HUES6 (cell line): ENCODE measurements around the gene KCTD15.

Experiments
- H3K27ac ChIP-seq: 2 replicates; pipeline ENCODE4 v1.7.0; 2013; ENCODE audit warnings: low read depth, mild to moderate bottlenecking, low read length, inconsistent platforms
- H3K27me3 ChIP-seq: 2 replicates; pipeline ENCODE4 v1.6.1; 2013; ENCODE audit warnings: low read length; ENCODE audit not compliant: control insufficient read depth, insufficient read depth
- H3K36me3 ChIP-seq: 2 replicates; pipeline ENCODE4 v1.6.1; 2013; ENCODE audit warnings: low read length; ENCODE audit not compliant: control insufficient read depth, insufficient read depth
- H3K4me1 ChIP-seq: 2 replicates; pipeline ENCODE4 v1.6.1; 2013; ENCODE audit warnings: low read length; ENCODE audit not compliant: control insufficient read depth, insufficient read depth
- H3K4me3 ChIP-seq: 2 replicates; pipeline ENCODE4 v1.5.1; 2013; ENCODE audit warnings: low read depth, low read length
- H3K9ac ChIP-seq: one replicate; pipeline ENCODE4 v1.6.1; 2013; ENCODE audit warnings: mild to moderate bottlenecking, low read length
- H3K9me3 ChIP-seq: 2 replicates; pipeline ENCODE4 v1.6.1; 2013; ENCODE audit warnings: low read depth, low read length; ENCODE audit not compliant: control insufficient read depth, insufficient read depth

Gene KCTD15

GRCh38 chr19:33808399-33808798 is 11.7 kb downstream of the KCTD15 start:
- Histone ChIP-seq H3K4me3 (no peak overlapping the region), H3K4me1 (no peaks in the 10 kb centered on the region), H3K27ac (no peak overlapping the region), H3K27me3 (no peaks in the 10 kb centered on the region), H3K9ac (no peak overlapping the region), H3K36me3 (peaks cover 84% of the 10 kb centered on the region), H3K9me3 (no peaks in the 10 kb centered on the region)

DNA sequence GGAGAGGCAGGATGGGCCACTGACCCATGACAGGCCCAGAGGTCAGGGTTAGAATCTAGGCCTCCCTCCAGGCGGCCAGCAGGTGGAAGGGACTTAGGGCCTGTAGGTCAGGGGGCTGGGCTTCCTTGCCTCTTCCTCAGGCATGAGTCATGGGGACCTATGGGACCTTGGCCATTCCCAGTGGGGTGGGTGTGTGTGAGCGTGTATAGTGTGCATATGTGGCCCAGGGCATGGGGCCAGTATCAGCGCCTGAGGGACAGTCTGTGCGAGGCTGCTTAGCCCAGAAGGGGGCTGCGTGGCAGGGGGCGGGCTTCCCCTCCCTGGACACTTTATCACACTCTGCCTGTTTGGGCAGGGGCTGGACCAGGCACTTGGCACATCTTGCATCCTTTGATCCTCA is 13.3 kb downstream of the KCTD15 start:
- H3K27me3 ChIP-seq: no peaks in the 10 kb centered on the region
- no peak overlapping the region for H3K27ac ChIP-seq
- H3K9me3 ChIP-seq: no peaks in the 10 kb centered on the region
- H3K4me1 ChIP-seq: no peaks in the 10 kb centered on the region
- no peak overlapping the region for H3K9ac ChIP-seq
- no peak overlapping the region for H3K4me3 ChIP-seq
- peaks cover 74% of the 10 kb centered on the region for H3K36me3 ChIP-seq

- Histone ChIP-seq H3K4me3 (no peak overlapping the region), H3K4me1 (peaks cover 2% of the 10 kb centered on the region; the same call in 1 of the 2 replicates), H3K9ac (no peak overlapping the region), H3K27ac (no peak overlapping the region), H3K9me3 (no peaks in the 10 kb centered on the region), H3K36me3 (peaks cover 65% of the 10 kb centered on the region), H3K27me3 (no peaks in the 10 kb centered on the region)
These were observed 14.2 kb downstream of the KCTD15 start for GRCh38 chr19:33810821-33811220.

DNA sequence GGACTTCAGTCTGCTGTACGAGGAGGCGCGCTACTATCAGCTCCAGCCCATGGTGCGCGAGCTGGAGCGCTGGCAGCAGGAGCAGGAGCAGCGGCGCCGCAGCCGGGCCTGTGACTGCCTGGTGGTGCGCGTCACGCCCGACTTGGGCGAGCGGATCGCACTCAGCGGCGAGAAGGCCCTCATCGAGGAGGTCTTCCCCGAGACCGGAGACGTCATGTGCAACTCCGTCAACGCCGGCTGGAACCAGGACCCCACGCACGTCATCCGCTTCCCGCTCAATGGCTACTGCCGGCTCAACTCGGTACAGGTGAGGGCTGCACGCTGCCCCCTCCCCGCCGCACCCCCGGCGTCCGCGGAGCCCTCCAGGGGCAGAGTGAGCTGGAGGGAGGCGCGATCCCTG is 14.6 kb downstream of the KCTD15 start:
- H3K4me3 ChIP-seq: no peak overlapping the region
- H3K4me1 ChIP-seq: peaks cover 3% of the 10 kb centered on the region; the same call in 1 of the 2 replicates
- no peak overlapping the region for H3K9ac ChIP-seq
- peaks cover 61% of the 10 kb centered on the region for H3K36me3 ChIP-seq
- H3K27ac ChIP-seq: no peak overlapping the region
- no peaks in the 10 kb centered on the region for H3K9me3 ChIP-seq
- H3K27me3 ChIP-seq: no peaks in the 10 kb centered on the region

DNA sequence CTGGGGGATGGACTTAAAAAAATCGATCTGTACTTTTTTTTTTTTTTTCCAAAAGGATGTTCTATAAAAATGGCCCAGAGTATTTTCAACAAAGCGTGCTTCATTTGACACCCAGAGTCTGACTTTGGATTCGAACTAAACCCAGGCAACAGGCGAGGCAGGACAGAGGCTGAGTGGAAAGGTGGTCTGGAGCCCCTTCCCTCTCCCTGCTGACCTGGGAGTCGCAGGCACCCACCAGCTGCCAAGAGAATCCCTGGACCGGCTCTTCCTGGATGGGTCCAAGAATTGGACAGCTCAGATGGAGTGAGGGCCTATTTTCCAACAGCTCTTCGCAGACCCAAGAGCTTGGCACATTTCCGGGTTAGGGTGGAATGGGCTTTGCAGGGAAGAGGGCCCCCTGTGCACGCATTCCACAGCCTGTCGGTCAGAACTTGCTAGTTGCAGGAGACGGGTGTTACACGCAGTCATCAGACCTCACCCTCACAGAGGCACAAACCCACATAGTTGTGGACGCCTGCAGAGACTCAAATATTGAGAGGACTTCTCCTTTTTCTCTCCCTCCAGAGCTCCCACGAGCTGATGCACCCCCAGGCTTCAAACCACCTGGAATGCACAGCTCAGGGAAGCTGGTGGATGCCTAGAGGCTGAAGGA is 15.2 kb downstream of the KCTD15 start:
- H3K4me1 ChIP-seq: peaks cover 3% of the 10 kb centered on the region; the same call in 1 of the 2 replicates
- H3K36me3 ChIP-seq: peaks cover 55% of the 10 kb centered on the region
- no peaks in the 10 kb centered on the region for H3K27me3 ChIP-seq
- no peak overlapping the region for H3K9ac ChIP-seq
- no peaks in the 10 kb centered on the region for H3K9me3 ChIP-seq
- H3K27ac ChIP-seq: no peak overlapping the region
- H3K4me3 ChIP-seq: no peak overlapping the region

DNA sequence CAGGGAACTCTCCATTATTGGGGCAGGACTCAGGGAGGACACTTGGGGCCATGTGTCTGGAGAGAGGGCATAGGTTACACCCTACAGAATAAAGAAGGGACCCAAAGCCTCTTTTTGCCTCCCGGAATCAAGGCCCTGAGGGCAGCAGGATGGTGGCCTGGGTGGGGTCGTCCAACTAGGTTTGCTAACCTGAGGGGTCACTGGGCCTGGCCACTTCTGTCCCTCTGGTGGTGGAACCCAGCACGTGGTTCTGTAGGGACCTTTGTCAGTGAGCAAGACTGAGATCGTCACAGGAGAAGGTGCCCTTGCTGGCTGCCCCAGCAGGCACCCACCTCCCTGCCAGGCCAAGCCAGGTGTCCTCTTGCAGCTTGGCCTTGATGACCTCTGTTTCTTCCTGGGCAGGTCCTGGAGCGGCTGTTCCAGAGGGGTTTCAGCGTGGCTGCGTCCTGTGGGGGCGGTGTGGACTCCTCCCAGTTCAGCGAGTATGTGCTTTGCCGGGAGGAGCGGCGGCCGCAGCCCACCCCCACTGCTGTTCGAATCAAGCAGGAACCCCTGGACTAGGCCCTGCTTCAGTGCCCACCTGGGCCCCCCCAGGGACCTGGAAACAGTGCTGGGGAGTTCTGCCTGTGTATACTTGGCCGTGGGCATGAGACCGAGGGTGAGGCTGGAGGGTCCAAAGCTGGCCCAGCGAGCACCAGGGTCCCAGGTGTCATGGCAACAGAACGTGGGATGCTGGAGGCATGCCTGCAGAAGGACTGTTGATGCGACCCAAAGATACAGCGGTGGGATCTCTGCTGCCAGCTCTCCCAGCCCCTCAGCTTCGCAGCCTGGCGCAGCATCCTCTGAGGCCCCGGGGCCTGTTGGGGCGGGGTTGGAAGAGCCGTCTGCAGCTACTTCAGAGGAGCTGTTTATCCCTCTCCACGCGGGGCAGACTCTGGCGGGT is 16.0 kb downstream of the KCTD15 start:
- no peaks in the 10 kb centered on the region for H3K9me3 ChIP-seq
- H3K27ac ChIP-seq: no peak overlapping the region
- H3K4me3 ChIP-seq: no peak overlapping the region
- peaks cover 3% of the 10 kb centered on the region; the same call in 1 of the 2 replicates for H3K4me1 ChIP-seq
- H3K9ac ChIP-seq: no peak overlapping the region
- H3K27me3 ChIP-seq: no peaks in the 10 kb centered on the region
- H3K36me3 ChIP-seq: peaks cover 50% of the 10 kb centered on the region

DNA sequence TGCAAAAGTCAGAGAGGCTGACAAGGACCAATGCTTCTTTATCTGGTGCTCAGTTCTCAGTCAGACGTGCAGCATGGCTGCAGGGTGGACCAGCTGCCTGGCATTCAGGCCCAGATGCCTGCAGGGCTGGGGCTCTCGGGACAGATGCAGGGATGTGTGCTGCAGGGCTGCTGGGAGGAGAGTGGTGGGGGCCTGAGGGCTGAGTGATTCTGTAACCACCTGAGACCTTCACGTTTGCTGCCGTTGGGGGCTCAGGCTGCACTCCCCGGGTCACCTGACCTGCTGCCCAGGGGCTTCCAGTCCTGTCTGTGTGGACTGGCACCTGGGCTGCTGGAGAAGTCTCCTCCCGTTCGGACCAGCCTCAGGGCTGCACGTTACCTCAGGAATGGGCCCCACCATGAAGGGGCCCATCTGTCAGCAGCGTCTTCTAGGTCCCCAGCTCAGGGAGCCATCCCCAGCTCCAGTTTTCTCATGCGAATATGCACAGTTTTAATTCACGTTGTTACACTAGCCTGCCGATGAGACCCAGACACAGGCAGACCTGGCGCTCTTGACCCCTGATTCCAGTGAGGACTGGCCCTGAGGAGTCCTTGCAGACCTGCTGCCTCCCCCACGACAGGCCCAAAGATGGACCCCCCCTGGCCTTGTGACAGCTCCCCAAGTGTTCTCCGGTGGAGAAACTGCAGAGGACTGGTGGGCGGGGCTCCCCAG is 16.9 kb downstream of the KCTD15 start:
- no peak overlapping the region for H3K27ac ChIP-seq
- H3K9ac ChIP-seq: no peak overlapping the region
- peaks cover 3% of the 10 kb centered on the region; the same call in 1 of the 2 replicates for H3K4me1 ChIP-seq
- H3K36me3 ChIP-seq: peaks cover 42% of the 10 kb centered on the region
- H3K27me3 ChIP-seq: no peaks in the 10 kb centered on the region
- H3K4me3 ChIP-seq: no peak overlapping the region
- H3K9me3 ChIP-seq: no peaks in the 10 kb centered on the region

- H3K27me3 ChIP-seq: no peaks in the 10 kb centered on the region
- no peak overlapping the region for H3K27ac ChIP-seq
- peaks cover 4% of the 10 kb centered on the region; the same call in 1 of the 2 replicates for H3K4me1 ChIP-seq
- no peaks in the 10 kb centered on the region for H3K9me3 ChIP-seq
- H3K4me3 ChIP-seq: no peak overlapping the region
- no peak overlapping the region for H3K9ac ChIP-seq
- peaks cover 36% of the 10 kb centered on the region for H3K36me3 ChIP-seq
These were observed 17.8 kb downstream of the KCTD15 start for GRCh38 chr19:33814181-33815165.

GRCh38 chr19:33815380-33816340 is 19.0 kb downstream of the KCTD15 start:
- no peak overlapping the region for H3K4me3 ChIP-seq
- peaks cover 2% of the 10 kb centered on the region; the same call in 1 of the 2 replicates for H3K27me3 ChIP-seq
- no peak overlapping the region for H3K27ac ChIP-seq

More at GRCh38 chr19:33815380-33816340, 19.0 kb downstream of the KCTD15 start:
- H3K9me3 ChIP-seq: no peaks in the 10 kb centered on the region
- H3K9ac ChIP-seq: no peak overlapping the region
- peaks cover 29% of the 10 kb centered on the region for H3K36me3 ChIP-seq
- H3K4me1 ChIP-seq: peaks cover 13% of the 10 kb centered on the region
